Stimulated activated CD8-positive, alpha-beta memory T cell treated with anti-CD3 and anti-CD28 coated beads, Interleukin-12 subunit alpha, Interleukin-12 subunit beta, amount 100 ng/mL, for 1 hour (primary cell): ENCODE data around the gene PPM1L.
"Not testable (repeated sequence)": the region's sequence is repeated elsewhere in the genome, so short reads cannot be mapped to it uniquely, and the experiment has no call there.

ENCODE experiments used
- DNase-seq: peaks from one replicate; pipeline ENCODE4 v3.0.0-alpha.2; 2020; ENCODE audit warnings: low read depth

The PPM1L gene

GRCh38 chr3:160935413-160936095, 179.5 kb downstream of the PPM1L start:
- no peak for DNase-seq

GRCh38 chr3:160941885-160942494, 186.0 kb downstream of the PPM1L start:
- DNase-seq: peak; percentile 59

GRCh38 chr3:160943996-160944395, 188.0 kb downstream of the PPM1L start:
- DNase-seq: no peak

- no peak for DNase-seq
Measured at GRCh38 chr3:160945336-160945735, 189.3 kb downstream of the PPM1L start.

GRCh38 chr3:160948273-160948672, 192.2 kb downstream of the PPM1L start:
- no peak for DNase-seq

GRCh38 chr3:160949460-160949859, 193.4 kb downstream of the PPM1L start:
- no peak for DNase-seq

- no peak for DNase-seq
Measured at GRCh38 chr3:160950542-160950941, 194.5 kb downstream of the PPM1L start.

- no peak for DNase-seq
Measured at GRCh38 chr3:160950954-160951353, 194.9 kb downstream of the PPM1L start.

GRCh38 chr3:160951642-160952487, 195.8 kb downstream of the PPM1L start:
- no peak for DNase-seq

GRCh38 chr3:160953686-160954085, 197.7 kb downstream of the PPM1L start:
- DNase-seq: no peak

- no peak for DNase-seq
Measured at GRCh38 chr3:160956785-160957184, 200.8 kb downstream of the PPM1L start.

- DNase-seq: no peak
Measured at GRCh38 chr3:160960568-160960967, 204.5 kb downstream of the PPM1L start.

- DNase-seq: no peak
Measured at GRCh38 chr3:160963949-160964348, 207.9 kb downstream of the PPM1L start.

GRCh38 chr3:160968761-160969160, 212.7 kb downstream of the PPM1L start:
- no peak for DNase-seq

GRCh38 chr3:160973067-160973809, 217.2 kb downstream of the PPM1L start:
- no peak for DNase-seq

- DNase-seq: no peak
Measured at GRCh38 chr3:160977773-160978172, 221.7 kb downstream of the PPM1L start.

- no peak for DNase-seq
Measured at GRCh38 chr3:160980740-160981139, 224.7 kb downstream of the PPM1L start.

- no peak for DNase-seq
Measured at GRCh38 chr3:160981217-160981938, 225.3 kb downstream of the PPM1L start.

- DNase-seq: no peak
Measured at GRCh38 chr3:160982491-160982890, 226.5 kb downstream of the PPM1L start.

- DNase-seq: not testable (repeated sequence)
Measured at GRCh38 chr3:160983900-160984299, 227.9 kb downstream of the PPM1L start.

- no peak for DNase-seq
Measured at GRCh38 chr3:160986069-160986468, 230.0 kb downstream of the PPM1L start.
